ENCODE data around the gene SNX6.
"Not testable (repeated sequence)": the region's sequence is repeated elsewhere in the genome, so short reads cannot be mapped to it uniquely, and the experiment has no call there.

The SNX6 gene

GRCh38 chr14:34521071-34521470, 108.9 kb downstream of the SNX6 start:
- DNase-seq (ENCODE audit: low read depth), result not testable (repeated sequence)

GRCh38 chr14:34520304-34520970, 109.5 kb downstream of the SNX6 start:
- not testable (repeated sequence) for DNase-seq (ENCODE audit: low read depth)
